ENCODE data around the gene ROBO2. TPM values are rescaled to one million over a fixed set of nuclear protein-coding genes. Genes with fewer than 3 reads are reported as not detected.

Gene ROBO2
- total RNA-seq, 1 donor from 2014 or later = 1.1 TPM

GRCh38 chr3:77051591-77051990 is 11.7 kb downstream of the ROBO2 start:
- DNase-seq (ENCODE audit: low read depth) = no peak

GRCh38 chr3:77052051-77052501 is 12.2 kb downstream of the ROBO2 start:
- no peak for DNase-seq (ENCODE audit: low read depth)

GRCh38 chr3:77052733-77053670 is 13.1 kb downstream of the ROBO2 start:
- DNase-seq (ENCODE audit: low read depth) = no peak

GRCh38 chr3:77053795-77054194 is 13.9 kb downstream of the ROBO2 start:
- DNase-seq (ENCODE audit: low read depth) = no peak

GRCh38 chr3:77055841-77056341 is 16.0 kb downstream of the ROBO2 start:
- DNase-seq (ENCODE audit: low read depth) = no peak

DNA sequence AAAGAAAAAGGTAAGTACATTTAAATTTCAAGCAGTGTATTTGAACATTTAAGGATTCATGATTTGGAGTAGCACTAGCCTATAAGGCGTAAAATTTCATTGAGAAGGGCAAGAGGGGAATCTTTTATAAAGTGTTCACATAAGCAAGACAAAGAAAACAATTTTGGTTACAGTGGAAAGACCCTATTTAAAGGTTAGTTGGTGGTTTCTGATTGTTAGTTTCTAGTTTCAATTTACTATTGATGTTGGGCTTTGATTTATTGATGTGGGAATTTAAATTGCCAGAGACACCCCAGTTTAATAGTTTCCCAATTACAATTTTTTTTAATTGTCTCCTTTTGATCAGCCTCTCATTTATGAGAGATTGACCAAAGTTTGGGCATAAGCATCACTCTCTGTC is 19.5 kb downstream of the ROBO2 start:
- no peak for DNase-seq (ENCODE audit: low read depth)

GRCh38 chr3:77063423-77063822 is 23.5 kb downstream of the ROBO2 start:
- DNase-seq (ENCODE audit: low read depth) = no peak

- DNase-seq (ENCODE audit: low read depth) = no peak
Observed at GRCh38 chr3:77065750-77066149, 25.9 kb downstream of the ROBO2 start.

- DNase-seq (ENCODE audit: low read depth) = no peak
Observed at GRCh38 chr3:77066829-77067228, 26.9 kb downstream of the ROBO2 start.

DNA sequence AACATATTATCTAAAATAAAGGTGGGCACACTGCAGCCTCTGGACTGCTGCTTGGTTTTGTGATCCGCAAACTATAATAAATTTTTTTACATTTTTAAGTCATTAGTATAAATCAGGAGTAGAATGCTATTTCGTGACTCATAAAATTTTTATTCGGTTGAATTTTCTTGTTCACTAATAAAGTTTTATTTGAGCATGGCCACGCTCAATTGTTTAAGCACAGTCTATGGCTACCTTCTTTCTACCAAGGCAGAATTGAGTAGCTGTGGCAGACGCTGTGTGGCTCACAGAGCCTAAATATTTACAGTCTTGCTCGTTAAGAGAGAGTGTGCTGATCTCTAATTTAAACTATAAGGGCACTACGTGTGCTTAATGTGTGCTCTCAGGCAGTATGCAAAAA is 28.9 kb downstream of the ROBO2 start:
- DNase-seq (ENCODE audit: low read depth) = no peak

- no peak for DNase-seq (ENCODE audit: low read depth)
Observed at GRCh38 chr3:77071364-77071763, 31.5 kb downstream of the ROBO2 start.

GRCh38 chr3:77071809-77072208 is 31.9 kb downstream of the ROBO2 start:
- DNase-seq (ENCODE audit: low read depth) = no peak

DNA sequence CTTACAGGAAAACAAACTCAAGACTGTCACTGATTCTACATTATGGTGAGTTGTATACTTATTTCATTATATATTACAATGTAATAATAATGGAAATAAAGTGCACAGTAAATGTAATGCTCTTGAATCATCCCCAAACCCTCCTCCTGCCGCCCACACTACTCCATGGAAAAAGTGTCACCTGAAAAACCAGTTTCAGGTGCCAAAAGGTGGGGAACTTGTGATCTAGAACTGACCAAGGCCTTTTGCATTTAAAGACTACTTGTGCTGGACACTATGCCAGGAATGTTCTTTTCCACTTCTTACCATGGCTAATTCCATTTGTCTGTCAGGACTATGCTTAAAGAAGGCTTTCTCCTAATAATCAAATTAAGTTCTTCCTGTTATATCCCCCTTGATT is 32.3 kb downstream of the ROBO2 start:
- no peak for DNase-seq (ENCODE audit: low read depth)

- DNase-seq (ENCODE audit: low read depth) = no peak
Observed at GRCh38 chr3:77078279-77078678, 38.4 kb downstream of the ROBO2 start.

- DNase-seq (ENCODE audit: low read depth) = no peak
Observed at GRCh38 chr3:77079988-77080610, 40.2 kb downstream of the ROBO2 start.

DNA sequence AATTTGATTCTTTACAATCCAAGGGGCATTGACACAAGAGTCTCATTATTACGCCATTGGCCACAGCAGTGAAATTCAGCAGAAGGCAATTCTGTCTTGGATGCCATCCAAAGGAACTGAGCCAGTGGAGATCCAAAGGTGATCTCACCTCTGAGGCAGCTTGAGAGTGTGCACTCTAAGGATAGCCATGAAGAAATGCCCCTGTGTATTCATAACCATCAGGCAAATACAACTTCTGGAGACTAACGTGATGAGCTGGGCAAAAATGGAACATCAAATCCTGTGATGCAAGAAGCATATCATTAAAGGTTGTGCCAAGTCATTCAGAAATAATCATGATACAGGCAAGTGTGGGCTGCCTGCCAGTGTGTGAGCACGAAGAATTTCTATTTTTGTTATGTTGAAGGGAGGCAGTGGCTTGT is 41.4 kb downstream of the ROBO2 start:
- peak; percentile 84 for DNase-seq (ENCODE audit: low read depth)

GRCh38 chr3:77084511-77084910 is 44.6 kb downstream of the ROBO2 start:
- no peak for DNase-seq (ENCODE audit: low read depth)

GRCh38 chr3:77086408-77086807 is 46.5 kb downstream of the ROBO2 start:
- no peak for DNase-seq (ENCODE audit: low read depth)

GRCh38 chr3:77091809-77092208 is 51.9 kb downstream of the ROBO2 start:
- DNase-seq (ENCODE audit: low read depth) = no peak

- DNase-seq (ENCODE audit: low read depth) = no peak
Observed at GRCh38 chr3:77093101-77093500, 53.2 kb downstream of the ROBO2 start.

DNA sequence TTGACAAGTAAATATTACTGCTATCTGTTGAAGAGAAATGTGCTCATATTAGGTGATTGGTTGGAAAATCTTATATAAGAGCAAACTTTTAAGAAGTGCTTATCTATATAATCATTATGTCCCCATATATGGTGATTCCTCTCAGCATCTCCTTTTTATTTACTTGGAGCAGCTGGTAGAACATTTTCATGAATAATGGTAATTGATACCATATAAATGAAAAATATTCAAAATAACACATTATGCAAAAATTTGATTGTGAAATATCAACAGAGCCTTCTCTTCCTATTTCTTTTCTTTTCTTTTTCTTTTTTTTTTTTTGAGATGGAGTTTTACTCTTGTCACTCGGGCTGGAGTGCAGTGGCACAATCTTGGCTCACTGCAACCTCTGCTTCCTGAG is 56.2 kb downstream of the ROBO2 start:
- DNase-seq (ENCODE audit: low read depth) = no peak

DNA sequence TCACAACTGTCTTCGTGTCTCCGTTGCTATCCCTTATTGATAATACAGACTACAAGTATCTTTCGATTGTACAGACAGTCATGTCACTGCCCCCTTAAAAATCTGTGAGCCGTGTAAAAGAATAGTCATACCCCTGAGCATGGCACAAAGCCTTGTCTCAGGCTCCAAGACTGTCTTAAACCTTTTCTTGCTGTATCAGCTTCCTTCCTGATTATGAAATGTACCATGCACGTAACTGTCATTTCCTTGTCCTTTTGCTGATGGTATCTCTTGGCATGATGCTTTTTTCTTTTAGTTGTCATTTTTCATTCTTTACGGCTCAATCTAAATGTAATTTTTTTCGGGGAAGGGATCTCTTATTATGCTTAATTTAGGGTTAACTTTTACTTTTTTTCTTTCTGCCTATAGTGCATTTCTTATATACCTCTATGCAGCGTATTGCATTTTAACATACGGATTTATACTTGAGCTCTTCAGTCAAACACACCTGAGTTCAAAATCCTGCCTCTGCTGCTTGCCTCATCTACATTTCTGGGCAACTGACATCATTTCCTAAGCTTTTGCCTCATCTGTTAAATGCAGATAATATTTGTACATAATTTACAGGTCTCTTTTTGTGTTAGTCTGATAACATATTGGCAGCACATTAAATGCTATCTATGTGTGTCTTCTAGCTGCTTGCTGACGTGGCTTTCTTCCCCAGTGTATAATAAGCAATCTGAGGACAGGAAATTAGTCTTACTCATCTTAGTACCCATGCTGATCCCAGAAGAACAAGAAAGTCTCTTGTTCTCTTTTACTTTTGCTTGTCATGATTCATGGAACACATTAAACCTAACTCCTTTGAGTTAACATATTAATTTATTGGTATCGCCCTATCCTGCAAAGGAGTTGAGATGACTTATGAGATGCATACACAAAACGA is 57.3 kb downstream of the ROBO2 start:
- DNase-seq (ENCODE audit: low read depth) = no peak
